SH-SY5Y (cell line): ENCODE results near the gene EYA4.

Experiments
- GATA2 ChIP-seq: IDR thresholded peaks from 2 replicates; pipeline ENCODE4 v1.6.1; 2011; ENCODE audit warnings: mild to moderate bottlenecking, low read depth, low read length
- GATA3 ChIP-seq: IDR thresholded peaks from 2 replicates; pipeline ENCODE4 v1.6.1; 2011; ENCODE audit warnings: low read depth, mild to moderate bottlenecking, low read length, moderate library complexity

DNA sequence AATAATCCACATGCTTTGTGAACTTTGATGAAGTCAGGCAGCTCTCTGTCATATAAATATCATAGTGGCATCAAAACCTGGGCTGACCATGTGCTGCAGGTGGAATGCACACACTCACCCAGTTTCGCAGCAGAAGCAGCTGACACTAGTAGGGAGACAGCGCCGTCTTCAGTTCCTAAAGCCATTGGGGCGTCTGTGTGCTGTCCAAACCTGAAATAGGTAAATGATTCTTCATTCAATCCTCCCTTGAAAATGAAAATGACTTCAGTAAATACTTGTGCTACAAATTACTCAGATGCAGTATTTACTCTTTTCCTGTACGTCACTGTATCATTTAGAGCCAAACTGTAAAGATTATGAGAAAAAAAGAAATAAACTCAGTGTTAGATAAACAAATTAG is 127.5 kb downstream of the EYA4 start:
- TF ChIP-seq GATA2 (no peak), GATA3 (no peak)
